ENCODE data around the gene VEGFB.

VEGFB gene

DNA sequence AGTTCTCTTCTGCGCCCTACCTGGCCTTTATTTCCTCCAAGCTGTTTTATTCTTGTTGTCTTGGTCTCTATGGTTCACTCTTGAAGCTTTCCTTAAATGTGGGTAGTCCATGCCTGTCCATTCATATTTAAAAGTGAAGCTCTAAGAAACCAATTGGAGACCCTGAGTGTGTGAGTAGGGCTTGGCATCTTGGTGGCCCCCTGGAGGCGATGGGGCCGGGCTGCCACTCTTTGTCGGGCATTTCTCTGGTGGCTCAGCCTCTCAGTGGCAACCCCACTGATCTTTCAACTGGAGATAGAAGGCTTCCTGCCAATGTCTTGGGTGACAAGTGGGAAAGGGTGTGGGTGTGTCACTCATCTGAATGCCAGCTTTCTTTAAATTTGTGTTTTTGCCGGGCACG is 17.5 kb upstream of the VEGFB start:
- H3K9ac ChIP-seq (ENCODE audit: low read length): no peak overlapping the region
- H3K79me1 ChIP-seq (ENCODE audit: low read length): no peaks in the 10 kb centered on the region
- H3K79me2 ChIP-seq (ENCODE audit: control insufficient read depth, insufficient read depth, low read length, poor library complexity): no peaks in the 10 kb centered on the region
- no peak overlapping the region for H3K18ac ChIP-seq (ENCODE audit: low read length)
- no peak overlapping the region for H2BK12ac ChIP-seq (ENCODE audit: low read length)
- no peak overlapping the region for H4K12ac ChIP-seq (ENCODE audit: low read depth, low read length)
- no peak overlapping the region for H3K23ac ChIP-seq (ENCODE audit: low read length)
- peaks cover 21 to 26% of the 10 kb centered on the region in 2 experiments for H3K36me3 ChIP-seq (ENCODE audit: control insufficient read depth in 1 of 2, insufficient read depth in 2 of 2, low read length in 2 of 2)
- no peak overlapping the region for H3K4me3 ChIP-seq (ENCODE audit: low read depth, low read length)
- no peaks in the 10 kb centered on the region for H3K4me1 ChIP-seq (ENCODE audit: control insufficient read depth in 1 of 2, insufficient read depth in 2 of 2, low read length in 2 of 2)
- H3K27me3 ChIP-seq (ENCODE audit: insufficient read depth, low read length): no peaks in the 10 kb centered on the region
- H3K4me2 ChIP-seq (ENCODE audit: low read length): no peak overlapping the region
- no peak overlapping the region for H4K91ac ChIP-seq (ENCODE audit: low read depth, low read length)
- no CpG with 5 or more reads among the region's 6 CpGs for WGBS (ENCODE audit: extremely low coverage, insufficient coverage, insufficient read length)
- H2BK5ac ChIP-seq (ENCODE audit: low read depth, low read length, poor library complexity): no peak overlapping the region
- H4K8ac ChIP-seq (ENCODE audit: low read depth, low read length): no peak overlapping the region
- DNase-seq: no peak
- no peak overlapping the region for H2BK120ac ChIP-seq (ENCODE audit: insufficient read depth, low read length, poor library complexity)
- no peak overlapping the region for H2AFZ ChIP-seq (ENCODE audit: insufficient read depth, low read length, poor library complexity)
- no peak overlapping the region for H3K14ac ChIP-seq (ENCODE audit: low read length)
- no peak overlapping the region for H3K27ac ChIP-seq (ENCODE audit: low read depth, low read length)
- H2AK5ac ChIP-seq (ENCODE audit: low read length): no peak overlapping the region
- no peak overlapping the region for H3K4ac ChIP-seq (ENCODE audit: low read depth, low read length)
- H3K9me3 ChIP-seq (ENCODE audit: insufficient read depth, low read depth, low read length): no peaks in the 10 kb centered on the region

DNA sequence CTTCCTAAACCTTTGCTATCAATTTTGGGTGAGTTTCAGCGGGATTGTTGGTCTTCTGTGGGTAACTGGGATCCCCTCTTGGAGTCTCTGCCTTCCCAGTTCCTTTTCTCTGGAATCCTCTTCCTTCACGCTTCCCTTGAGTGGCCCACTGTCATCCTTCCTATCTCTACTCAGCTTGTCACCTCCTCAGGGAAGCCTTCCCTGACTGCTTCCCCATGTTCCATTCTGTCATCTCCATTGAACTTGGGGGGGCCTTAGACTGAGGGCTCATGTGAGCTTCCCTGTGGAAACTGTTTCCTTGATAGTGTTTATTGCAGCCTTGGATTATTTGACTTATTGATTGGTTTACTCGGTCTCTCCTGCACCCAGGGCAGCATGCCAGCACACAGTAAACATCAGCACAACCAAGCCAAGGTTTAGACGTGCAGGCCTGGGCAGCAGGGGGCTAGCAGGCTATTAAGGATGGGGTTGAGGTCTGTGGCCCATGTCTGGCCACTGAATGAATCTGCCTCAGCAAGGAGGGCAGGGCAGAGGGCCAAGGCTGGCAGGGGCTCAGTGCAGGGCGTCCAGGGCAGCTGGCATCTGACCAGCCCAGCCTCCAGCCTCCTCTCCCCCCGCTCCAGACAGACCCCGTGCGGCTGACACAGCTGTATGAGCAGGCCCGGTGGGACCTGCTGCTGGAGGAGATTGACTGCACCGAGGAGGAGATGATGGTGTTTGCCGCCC is 15.6 kb upstream of the VEGFB start:
- H2AFZ ChIP-seq (ENCODE audit: insufficient read depth, low read length, poor library complexity): no peak overlapping the region
- H4K91ac ChIP-seq (ENCODE audit: low read depth, low read length): no peak overlapping the region
- no peak overlapping the region for H2BK5ac ChIP-seq (ENCODE audit: low read depth, low read length, poor library complexity)
- no peak overlapping the region for H3K27ac ChIP-seq (ENCODE audit: low read depth, low read length)
- peaks cover 26 to 30% of the 10 kb centered on the region in 2 experiments for H3K36me3 ChIP-seq (ENCODE audit: control insufficient read depth in 1 of 2, insufficient read depth in 2 of 2, low read length in 2 of 2)
- H4K12ac ChIP-seq (ENCODE audit: low read depth, low read length): no peak overlapping the region
- no peaks in the 10 kb centered on the region for H3K79me2 ChIP-seq (ENCODE audit: control insufficient read depth, insufficient read depth, low read length, poor library complexity)
- H3K23ac ChIP-seq (ENCODE audit: low read length): no peak overlapping the region
- H3K9ac ChIP-seq (ENCODE audit: low read length): no peak overlapping the region
- H3K9me3 ChIP-seq (ENCODE audit: insufficient read depth, low read depth, low read length): no peaks in the 10 kb centered on the region
- H3K4me3 ChIP-seq (ENCODE audit: low read depth, low read length): no peak overlapping the region
- H2BK120ac ChIP-seq (ENCODE audit: insufficient read depth, low read length, poor library complexity): no peak overlapping the region
- H3K18ac ChIP-seq (ENCODE audit: low read length): no peak overlapping the region
- no peak overlapping the region for H2AK5ac ChIP-seq (ENCODE audit: low read length)
- no peak overlapping the region for H3K4me2 ChIP-seq (ENCODE audit: low read length)
- no peak overlapping the region for H3K14ac ChIP-seq (ENCODE audit: low read length)
- no peak for DNase-seq
- no peak overlapping the region for H2BK12ac ChIP-seq (ENCODE audit: low read length)
- H3K27me3 ChIP-seq (ENCODE audit: insufficient read depth, low read length): no peaks in the 10 kb centered on the region
- H3K79me1 ChIP-seq (ENCODE audit: low read length): no peaks in the 10 kb centered on the region
- H3K4ac ChIP-seq (ENCODE audit: low read depth, low read length): no peak overlapping the region
- no peak overlapping the region for H4K8ac ChIP-seq (ENCODE audit: low read depth, low read length)
- WGBS (ENCODE audit: extremely low coverage, insufficient coverage, insufficient read length): no CpG with 5 or more reads among the region's 11 CpGs
- no peaks in the 10 kb centered on the region for H3K4me1 ChIP-seq (ENCODE audit: control insufficient read depth in 1 of 2, insufficient read depth in 2 of 2, low read length in 2 of 2)

- Histone ChIP-seq H4K8ac (ENCODE audit: low read depth, low read length) (no peak overlapping the region), H2BK5ac (ENCODE audit: low read depth, low read length, poor library complexity) (no peak overlapping the region), H3K27ac (ENCODE audit: low read depth, low read length) (no peak overlapping the region), H2AFZ (ENCODE audit: insufficient read depth, low read length, poor library complexity) (no peak overlapping the region), H3K18ac (ENCODE audit: low read length) (no peak overlapping the region), H3K14ac (ENCODE audit: low read length) (no peak overlapping the region), H4K12ac (ENCODE audit: low read depth, low read length) (no peak overlapping the region), H3K9me3 (ENCODE audit: insufficient read depth, low read depth, low read length) (peaks cover 3% of the 10 kb centered on the region), H2BK120ac (ENCODE audit: insufficient read depth, low read length, poor library complexity) (no peak overlapping the region), H3K23ac (ENCODE audit: low read length) (no peak overlapping the region), H3K79me1 (ENCODE audit: low read length) (no peaks in the 10 kb centered on the region), H3K27me3 (ENCODE audit: insufficient read depth, low read length) (no peaks in the 10 kb centered on the region), H3K4ac (ENCODE audit: low read depth, low read length) (no peak overlapping the region), H3K4me2 (ENCODE audit: low read length) (no peak overlapping the region), H2AK5ac (ENCODE audit: low read length) (no peak overlapping the region), H3K36me3 (ENCODE audit: control insufficient read depth in 1 of 2, insufficient read depth in 2 of 2, low read length in 2 of 2) (peaks cover 30 to 35% of the 10 kb centered on the region in 2 experiments), H2BK12ac (ENCODE audit: low read length) (no peak overlapping the region), H3K4me1 (ENCODE audit: control insufficient read depth in 1 of 2, insufficient read depth in 2 of 2, low read length in 2 of 2) (peaks cover 2 to 3% of the 10 kb centered on the region in 2 experiments), H3K79me2 (ENCODE audit: control insufficient read depth, insufficient read depth, low read length, poor library complexity) (no peaks in the 10 kb centered on the region), H3K4me3 (ENCODE audit: low read depth, low read length) (no peak overlapping the region), H4K91ac (ENCODE audit: low read depth, low read length) (no peak overlapping the region), H3K9ac (ENCODE audit: low read length) (no peak overlapping the region)
- no peak for DNase-seq
- no CpG with 5 or more reads among the region's 7 CpGs for WGBS (ENCODE audit: extremely low coverage, insufficient coverage, insufficient read length)
These were observed 15.1 kb upstream of the VEGFB start for GRCh38 chr11:64219354-64219684.

DNA sequence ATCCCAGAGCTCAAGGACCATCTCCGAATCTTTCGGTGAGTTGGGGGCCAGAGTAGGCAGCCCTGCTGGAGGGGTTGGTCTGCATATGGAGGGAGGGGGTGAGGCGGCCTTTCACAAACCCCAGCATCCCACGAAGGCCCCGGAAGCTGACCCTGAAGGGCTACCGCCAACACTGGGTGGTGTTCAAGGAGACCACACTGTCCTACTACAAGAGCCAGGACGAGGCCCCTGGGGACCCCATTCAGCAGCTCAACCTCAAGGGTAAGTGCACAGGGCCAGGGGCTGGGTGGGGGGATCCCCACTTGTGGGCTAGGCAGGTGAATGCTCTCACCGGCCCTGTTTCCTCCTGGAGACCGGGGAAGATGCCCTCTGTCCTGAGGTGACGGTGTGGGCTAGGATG is 14.6 kb upstream of the VEGFB start:
- no peak for DNase-seq
- Histone ChIP-seq H3K79me1 (ENCODE audit: low read length) (no peaks in the 10 kb centered on the region), H3K23ac (ENCODE audit: low read length) (no peak overlapping the region), H4K8ac (ENCODE audit: low read depth, low read length) (no peak overlapping the region), H3K14ac (ENCODE audit: low read length) (no peak overlapping the region), H2AK5ac (ENCODE audit: low read length) (no peak overlapping the region), H3K4ac (ENCODE audit: low read depth, low read length) (no peak overlapping the region), H3K27me3 (ENCODE audit: insufficient read depth, low read length) (no peaks in the 10 kb centered on the region), H3K4me1 (ENCODE audit: control insufficient read depth in 1 of 2, insufficient read depth in 2 of 2, low read length in 2 of 2) (peaks cover 2 to 4% of the 10 kb centered on the region in 2 experiments), H2BK120ac (ENCODE audit: insufficient read depth, low read length, poor library complexity) (no peak overlapping the region), H3K9me3 (ENCODE audit: insufficient read depth, low read depth, low read length) (peaks cover 5% of the 10 kb centered on the region), H3K36me3 (ENCODE audit: control insufficient read depth in 1 of 2, insufficient read depth in 2 of 2, low read length in 2 of 2) (peaks cover 32 to 36% of the 10 kb centered on the region in 2 experiments), H2BK12ac (ENCODE audit: low read length) (no peak overlapping the region), H2AFZ (ENCODE audit: insufficient read depth, low read length, poor library complexity) (no peak overlapping the region), H3K18ac (ENCODE audit: low read length) (no peak overlapping the region), H4K12ac (ENCODE audit: low read depth, low read length) (no peak overlapping the region), H3K4me2 (ENCODE audit: low read length) (no peak overlapping the region), H3K79me2 (ENCODE audit: control insufficient read depth, insufficient read depth, low read length, poor library complexity) (no peaks in the 10 kb centered on the region), H2BK5ac (ENCODE audit: low read depth, low read length, poor library complexity) (no peak overlapping the region), H3K9ac (ENCODE audit: low read length) (no peak overlapping the region), H3K4me3 (ENCODE audit: low read depth, low read length) (no peak overlapping the region), H3K27ac (ENCODE audit: low read depth, low read length) (no peak overlapping the region), H4K91ac (ENCODE audit: low read depth, low read length) (no peak overlapping the region)
- WGBS (ENCODE audit: extremely low coverage, insufficient coverage, insufficient read length): no CpG with 5 or more reads among the region's 10 CpGs

Data from trophoblast cell (in vitro differentiated cells and primary cell).